Caco-2 (cell line): ENCODE measurements around the gene HDGF. TPM values are rescaled to one million over a fixed set of nuclear protein-coding genes. Genes with fewer than 3 reads are reported as not detected.
A peak's percentile ranks its signal among the peaks of the same experiment; 100 is the strongest.

Source experiments
- BruUV-seq: library from RNA; stranded (reverse); fragments of 400-500 nt; replicated peaks from 2 replicates; lab custom pipeline; 2021; lab: Mats Ljungman, UMichigan
- CTCF ChIA-PET: fragments of 300-600 bp; sonication (Branson Sonifier 250); formaldehyde crosslinking; loops from one replicate; lab custom pipeline; 2022; ENCODE audit warnings: antibody characterized with exemption; lab: Charles Lee
- POLR2A ChIA-PET: fragments of 300-600 bp; sonication (Branson Sonifier 250); formaldehyde crosslinking; loops from one replicate; lab custom pipeline; 2022; ENCODE audit warnings: antibody characterized with exemption; lab: Charles Lee
- DNase-seq, 2 experiments: peaks; one replicate each; pipeline versions ENCODE4 v3.0.0 to v3.0.0-alpha.2; 2020 to 2022
- H3K27me3 ChIP-seq: replicated peaks from 2 replicates; pipeline ENCODE4 v1.6.0; 2011; ENCODE audit warnings: low read length; ENCODE audit not compliant: control insufficient read depth, insufficient read depth
- H3K36me3 ChIP-seq: 2 replicates; pipeline ENCODE4 v1.5.1; 2011; ENCODE audit warnings: low read length; ENCODE audit not compliant: control insufficient read depth, insufficient read depth
- H3K4me1 ChIP-seq: fragments of 250-450 bp; sonication (Bioruptor Pico); 2 replicates; pipeline ENCODE4 v1.5.1; 2020; ENCODE audit warnings: mild to moderate bottlenecking
- H3K4me3 ChIP-seq: 2 replicates; pipeline ENCODE4 v1.5.1; 2011; ENCODE audit warnings: low read depth, mild to moderate bottlenecking, control low read depth, low read length
- H3K9me3 ChIP-seq: fragments of 250-450 bp; sonication (Bioruptor Pico); 2 replicates; pipeline ENCODE4 v1.5.1; 2020; ENCODE audit warnings: mild to moderate bottlenecking, moderate library complexity
- H3K27ac Mint-ChIP-seq: one replicate; pipeline ENCODE4 v1.8.0; 2022; ENCODE audit warnings: mixed read lengths; ENCODE audit not compliant: unreplicated experiment
- H3K27me3 Mint-ChIP-seq: one replicate; pipeline ENCODE4 v1.8.0; 2022; ENCODE audit warnings: mixed read lengths; ENCODE audit not compliant: insufficient read depth, unreplicated experiment
- H3K36me3 Mint-ChIP-seq: one replicate; pipeline ENCODE4 v1.8.0; 2022; ENCODE audit warnings: mild to moderate bottlenecking, mixed read lengths; ENCODE audit not compliant: insufficient read depth, unreplicated experiment
- H3K4me1 Mint-ChIP-seq: one replicate; pipeline ENCODE4 v1.8.0; 2022; ENCODE audit warnings: low read depth, mixed read lengths; ENCODE audit not compliant: unreplicated experiment
- H3K4me3 Mint-ChIP-seq: one replicate; pipeline ENCODE4 v1.8.0; 2022; ENCODE audit warnings: mild to moderate bottlenecking, moderate library complexity, mixed read lengths; ENCODE audit not compliant: unreplicated experiment
- H3K9me3 Mint-ChIP-seq: one replicate; pipeline ENCODE4 v1.8.0; 2022; ENCODE audit warnings: mixed read lengths; ENCODE audit not compliant: unreplicated experiment
- intact Hi-C: fragments of 100-400 bp; cut with micrococcal nuclease; formaldehyde crosslinking; loops from one replicate; pipeline ENCODE4 v1.10.0; 2022; ENCODE audit not compliant: unreplicated experiment
- total RNA-seq: library from RNA; stranded (reverse); gene quantifications from 2 replicates; pipeline ENCODE4 v1.2.3, GENCODE V29; 2022
- TF ChIP-seq, protein P1 (sequence below), 2 experiments: fragments of 200-600 bp in 1 of 2; IDR thresholded peaks; 1 replicate in 1 of 2; 2 replicates in 1 of 2; pipeline versions ENCODE4 v1.5.1 to v1.8.0; 2011 to 2022; ENCODE audit warnings: antibody characterized with exemption in 1 of 2, control low read depth in 1 of 2, inconsistent platforms in 1 of 2, low read depth in 1 of 2, low read length in 1 of 2, mild to moderate bottlenecking in 1 of 2, moderate library complexity in 1 of 2; ENCODE audit not compliant: insufficient read depth in 1 of 2, severe bottlenecking in 1 of 2, unreplicated experiment in 1 of 2

HDGF gene
- total RNA-seq, 1 experiment from 2014 or later = 414 TPM

DNA sequence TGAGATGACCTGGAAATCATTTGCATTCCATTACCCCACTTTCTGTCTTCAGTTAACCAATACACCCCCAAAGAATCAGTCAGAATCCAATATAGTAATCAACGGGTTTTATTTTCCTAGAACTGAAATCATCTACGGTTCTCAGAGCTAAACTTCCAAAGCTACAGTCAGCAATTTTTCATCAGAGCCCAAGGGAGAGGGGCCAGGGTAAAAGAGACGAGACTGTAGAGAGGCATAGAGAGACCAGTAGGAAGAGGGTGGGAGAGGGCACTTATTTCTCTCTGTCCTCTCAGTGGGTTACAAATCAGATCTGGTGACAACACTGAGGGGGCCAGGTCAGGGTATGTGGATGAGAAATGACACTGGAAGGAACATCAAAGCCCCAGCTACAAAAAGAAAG lies 9.5 kb downstream of the HDGF start:
- TF ChIP-seq, protein P1, sequence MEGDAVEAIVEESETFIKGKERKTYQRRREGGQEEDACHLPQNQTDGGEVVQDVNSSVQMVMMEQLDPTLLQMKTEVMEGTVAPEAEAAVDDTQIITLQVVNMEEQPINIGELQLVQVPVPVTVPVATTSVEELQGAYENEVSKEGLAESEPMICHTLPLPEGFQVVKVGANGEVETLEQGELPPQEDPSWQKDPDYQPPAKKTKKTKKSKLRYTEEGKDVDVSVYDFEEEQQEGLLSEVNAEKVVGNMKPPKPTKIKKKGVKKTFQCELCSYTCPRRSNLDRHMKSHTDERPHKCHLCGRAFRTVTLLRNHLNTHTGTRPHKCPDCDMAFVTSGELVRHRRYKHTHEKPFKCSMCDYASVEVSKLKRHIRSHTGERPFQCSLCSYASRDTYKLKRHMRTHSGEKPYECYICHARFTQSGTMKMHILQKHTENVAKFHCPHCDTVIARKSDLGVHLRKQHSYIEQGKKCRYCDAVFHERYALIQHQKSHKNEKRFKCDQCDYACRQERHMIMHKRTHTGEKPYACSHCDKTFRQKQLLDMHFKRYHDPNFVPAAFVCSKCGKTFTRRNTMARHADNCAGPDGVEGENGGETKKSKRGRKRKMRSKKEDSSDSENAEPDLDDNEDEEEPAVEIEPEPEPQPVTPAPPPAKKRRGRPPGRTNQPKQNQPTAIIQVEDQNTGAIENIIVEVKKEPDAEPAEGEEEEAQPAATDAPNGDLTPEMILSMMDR (IDR thresholded peaks at IDR 0.05; ENCODE audit: insufficient read depth in 1 of 2, low read depth in 1 of 2, low read length in 1 of 2, severe bottlenecking in 1 of 2, unreplicated experiment in 1 of 2) = no peak
- DNase-seq = no peak
- H3K9me3 ChIP-seq = no peaks in the 10 kb centered on the region
- Mint-ChIP-seq H3K9me3 (no peaks in the 10 kb centered on the region), H3K4me3 (peak overlapping the region; percentile 100), H3K27me3 (no peaks in the 10 kb centered on the region), H3K36me3 (peaks cover 76% of the 10 kb centered on the region), H3K4me1 (peaks cover 27% of the 10 kb centered on the region), H3K27ac (peak overlapping the region; percentile 98)
- peaks cover 21% of the 10 kb centered on the region for H3K4me1 ChIP-seq
- no TSS peak for BruUV-seq
- no peak overlapping the region for H3K4me3 ChIP-seq
- no peaks in the 10 kb centered on the region for H3K27me3 ChIP-seq
- POLR2A ChIA-PET = interaction anchor here (0.6 to 2.6 kb wide), 2 partner anchors 14 to 81 kb away, joined by 3 to 108 read pairs; partner anchors contain the start of genes ISG20L2 and METTL25B
- intact Hi-C loops = no loop called here
- H3K36me3 ChIP-seq = peaks cover 12% of the 10 kb centered on the region
- CTCF ChIA-PET = interaction anchor here (2.0 to 2.2 kb wide), 3 partner anchors 10 to 53 kb away, joined by 17 to 32 read pairs (median 24); partner anchors contain the start of genes HDGF, ISG20L2 and METTL25B

DNA sequence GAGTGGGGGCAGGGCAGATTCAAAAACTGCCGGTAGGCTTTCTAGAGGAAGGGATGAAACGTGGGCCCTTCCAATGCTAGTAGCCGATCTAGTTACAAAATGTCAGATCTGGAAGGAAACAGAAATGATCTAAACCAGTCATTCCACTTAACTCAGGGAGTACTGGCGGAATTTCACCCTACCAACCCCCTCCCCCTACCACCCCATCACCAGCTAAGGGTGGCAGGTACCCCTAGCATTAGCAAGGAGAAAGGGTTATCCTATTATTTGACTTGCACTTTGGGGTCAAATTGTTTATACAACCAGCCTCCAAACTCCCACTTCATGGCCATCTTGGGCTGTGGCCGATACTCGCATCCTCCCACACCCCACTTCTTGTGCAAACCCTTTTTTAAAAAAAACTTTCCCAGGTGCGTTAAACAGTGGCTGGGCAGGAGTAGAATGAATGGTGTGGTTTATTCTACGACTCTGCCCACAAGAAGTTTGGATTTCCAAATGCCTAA lies 9.9 kb downstream of the HDGF start:
- Histone ChIP-seq H3K4me1 (peaks cover 21% of the 10 kb centered on the region), H3K4me3 (peak overlapping the region; percentile 15; the same call in 1 of the 2 replicates), H3K27me3 (no peaks in the 10 kb centered on the region), H3K9me3 (no peaks in the 10 kb centered on the region), H3K36me3 (peaks cover 12% of the 10 kb centered on the region)
- Mint-ChIP-seq H3K27me3 (no peaks in the 10 kb centered on the region), H3K4me3 (peak overlapping the region; percentile 100), H3K9me3 (no peaks in the 10 kb centered on the region), H3K4me1 (peaks cover 27% of the 10 kb centered on the region), H3K36me3 (peaks cover 71% of the 10 kb centered on the region), H3K27ac (peak overlapping the region; percentile 98)
- no peak for DNase-seq
- no TSS peak for BruUV-seq
- intact Hi-C loops = loop anchor here (1.0 kb wide), 2 partner anchors 13 to 26 kb away; partner anchors contain the start of genes ISG20L2, METTL25B and PRCC
- ChIA-PET CTCF (interaction anchor here (0.6 to 2.2 kb wide), 11 partner anchors 10 to 186 kb away, joined by 3 to 32 read pairs (median 5); partner anchors contain the start of genes CRABP2, HDGF, ISG20L2 and METTL25B), POLR2A (interaction anchor here (0.5 to 2.6 kb wide), 12 partner anchors 8 to 304 kb away, joined by 3 to 108 read pairs (median 4); partner anchors contain the start of genes HDGF, ISG20L2, METTL25B and NES)
- TF ChIP-seq, protein P1 (IDR thresholded peaks at IDR 0.05; ENCODE audit: insufficient read depth in 1 of 2, low read depth in 1 of 2, low read length in 1 of 2, severe bottlenecking in 1 of 2, unreplicated experiment in 1 of 2) = no peak

DNA sequence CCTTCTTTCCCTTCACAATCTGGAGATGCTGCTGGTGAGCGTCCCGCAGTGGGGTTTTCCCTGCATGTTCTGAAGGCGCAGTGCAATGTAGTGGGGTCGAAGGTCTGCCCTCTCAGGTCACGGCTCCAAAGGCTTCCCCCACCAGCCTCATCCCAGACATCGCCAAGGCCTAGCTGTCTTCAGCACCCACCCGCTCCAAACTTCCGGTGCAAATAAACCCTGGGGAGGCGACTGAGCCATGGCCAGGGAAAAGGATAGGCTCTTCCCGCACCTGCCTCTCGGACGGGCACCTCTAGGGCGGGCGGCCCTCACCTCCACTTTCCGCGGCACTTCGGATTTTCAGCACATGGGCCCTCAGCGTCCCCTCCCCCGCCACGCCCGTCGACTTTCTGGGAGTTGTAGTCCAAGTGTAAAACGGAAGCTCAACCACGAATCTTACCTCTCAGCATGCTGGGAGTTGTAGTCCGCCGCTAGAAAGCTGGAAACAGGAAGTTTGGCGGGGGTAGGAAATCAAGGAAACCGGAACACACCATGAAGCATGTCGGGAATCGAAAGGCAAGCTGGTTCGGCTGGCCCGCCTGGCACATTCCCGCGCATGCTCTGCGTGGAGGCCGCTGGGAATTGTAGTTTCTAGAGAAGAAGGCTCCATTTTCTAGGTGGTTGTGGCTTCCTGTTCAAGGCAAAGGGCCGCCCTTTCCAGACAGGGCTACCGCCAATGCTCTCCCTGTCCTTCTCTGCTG lies 10.6 kb downstream of the HDGF start, which contains the start of gene MRPL24:
Gene MRPL24 (minus strand): TSS at position 348 of the 740 bp plus-strand sequence. CDS start 2,384 bp downstream, outside the sequence.
- no TSS peak for BruUV-seq
- Mint-ChIP-seq H3K4me3 (peak within 1 kb of the TSS; percentile 100), H3K36me3 (peaks cover 65% of the 10 kb centered on the region), H3K4me1 (peaks cover 24% of the 10 kb centered on the region), H3K27ac (peak within 1 kb of the TSS; percentile 98), H3K27me3 (no peaks in the 10 kb centered on the region), H3K9me3 (no peaks in the 10 kb centered on the region)
- Histone ChIP-seq H3K27me3 (no peaks in the 10 kb centered on the region), H3K9me3 (no peaks in the 10 kb centered on the region), H3K4me3 (peak within 1 kb of the TSS; percentile 62), H3K36me3 (peaks cover 12% of the 10 kb centered on the region), H3K4me1 (peaks cover 16% of the 10 kb centered on the region)
- intact Hi-C loops = loop anchor here (1.0 kb wide), 2 partner anchors 13 to 26 kb away; partner anchors contain the start of genes ISG20L2, METTL25B and PRCC
- peak; percentile 97 to 99 for DNase-seq
- TF ChIP-seq, protein P1 (IDR thresholded peaks at IDR 0.05; ENCODE audit: insufficient read depth in 1 of 2, low read depth in 1 of 2, low read length in 1 of 2, severe bottlenecking in 1 of 2, unreplicated experiment in 1 of 2) = no peak
- POLR2A ChIA-PET = interaction anchor here (0.5 to 2.6 kb wide), 12 partner anchors 9 to 305 kb away, joined by 3 to 108 read pairs (median 4); partner anchors contain the start of genes HDGF, ISG20L2, METTL25B and NES
- CTCF ChIA-PET = interaction anchor here (0.5 to 2.2 kb wide), 12 partner anchors 11 to 187 kb away, joined by 3 to 32 read pairs (median 5); partner anchors contain the start of genes CRABP2, HDGF, ISG20L2 and METTL25B
